ENCODE results near the gene TIMM22.

GRCh38 chr17:1050996-1051925 is 54.3 kb downstream of the TIMM22 start:
- TF ChIP-seq, protein P1, sequence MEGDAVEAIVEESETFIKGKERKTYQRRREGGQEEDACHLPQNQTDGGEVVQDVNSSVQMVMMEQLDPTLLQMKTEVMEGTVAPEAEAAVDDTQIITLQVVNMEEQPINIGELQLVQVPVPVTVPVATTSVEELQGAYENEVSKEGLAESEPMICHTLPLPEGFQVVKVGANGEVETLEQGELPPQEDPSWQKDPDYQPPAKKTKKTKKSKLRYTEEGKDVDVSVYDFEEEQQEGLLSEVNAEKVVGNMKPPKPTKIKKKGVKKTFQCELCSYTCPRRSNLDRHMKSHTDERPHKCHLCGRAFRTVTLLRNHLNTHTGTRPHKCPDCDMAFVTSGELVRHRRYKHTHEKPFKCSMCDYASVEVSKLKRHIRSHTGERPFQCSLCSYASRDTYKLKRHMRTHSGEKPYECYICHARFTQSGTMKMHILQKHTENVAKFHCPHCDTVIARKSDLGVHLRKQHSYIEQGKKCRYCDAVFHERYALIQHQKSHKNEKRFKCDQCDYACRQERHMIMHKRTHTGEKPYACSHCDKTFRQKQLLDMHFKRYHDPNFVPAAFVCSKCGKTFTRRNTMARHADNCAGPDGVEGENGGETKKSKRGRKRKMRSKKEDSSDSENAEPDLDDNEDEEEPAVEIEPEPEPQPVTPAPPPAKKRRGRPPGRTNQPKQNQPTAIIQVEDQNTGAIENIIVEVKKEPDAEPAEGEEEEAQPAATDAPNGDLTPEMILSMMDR (conservative IDR thresholded peaks at IDR 0.05): no peak
- TF ChIP-seq EZH2 (IDR thresholded peaks at IDR 0.05; ENCODE audit: low read depth): no peak

Measured in PC-9 (cell line).